Measurements from ENCODE around the gene FGD2. TPM values are rescaled to one million over a fixed set of nuclear protein-coding genes. Genes with fewer than 3 reads are reported as not detected.

The FGD2 gene
- polyA plus RNA-seq, 1 experiment = not detected

DNA sequence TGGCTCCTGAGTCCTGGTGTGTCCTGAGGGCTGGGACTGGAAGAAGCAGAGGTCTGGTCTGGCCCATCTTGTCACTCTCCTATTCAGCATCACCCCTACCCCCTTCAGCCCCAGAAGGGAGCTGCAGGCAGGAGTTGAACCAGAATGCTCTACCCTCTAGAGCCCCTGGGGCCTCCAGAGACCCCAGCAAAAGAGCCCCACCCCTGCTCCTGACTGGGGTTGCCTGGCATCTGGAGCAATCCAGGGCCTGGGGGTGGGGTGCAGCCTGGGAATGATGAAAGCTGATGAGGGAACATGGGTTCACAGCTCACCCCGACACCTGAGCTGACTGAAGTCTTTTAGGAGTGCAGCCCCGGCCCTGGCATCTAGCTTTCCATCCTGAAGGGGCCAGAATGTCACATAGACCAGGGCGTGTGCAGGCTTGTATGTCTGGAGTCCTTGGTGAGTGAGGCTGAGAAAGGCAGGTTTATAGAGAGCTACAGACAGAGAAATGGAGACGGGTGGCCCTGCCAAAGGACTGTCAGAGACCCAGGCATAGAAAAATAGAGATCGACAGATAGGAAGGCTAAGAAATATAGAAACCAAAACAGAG lies 12.2 kb downstream of the FGD2 start:
- H3K27me3 ChIP-seq (ENCODE audit: control insufficient read depth, insufficient read depth, low read length) = no peaks in the 10 kb centered on the region
- ChIA-PET POLR2A (no interaction called here), CTCF (interaction anchor here (0.7 to 20.1 kb wide), 66 partner anchors 11 to 401 kb away, joined by 3 to 588 read pairs (median 6); partner anchors contain the start of genes C6orf89, FGD2, MTCH1 and PPIL1)
- TF ChIP-seq, protein P1, sequence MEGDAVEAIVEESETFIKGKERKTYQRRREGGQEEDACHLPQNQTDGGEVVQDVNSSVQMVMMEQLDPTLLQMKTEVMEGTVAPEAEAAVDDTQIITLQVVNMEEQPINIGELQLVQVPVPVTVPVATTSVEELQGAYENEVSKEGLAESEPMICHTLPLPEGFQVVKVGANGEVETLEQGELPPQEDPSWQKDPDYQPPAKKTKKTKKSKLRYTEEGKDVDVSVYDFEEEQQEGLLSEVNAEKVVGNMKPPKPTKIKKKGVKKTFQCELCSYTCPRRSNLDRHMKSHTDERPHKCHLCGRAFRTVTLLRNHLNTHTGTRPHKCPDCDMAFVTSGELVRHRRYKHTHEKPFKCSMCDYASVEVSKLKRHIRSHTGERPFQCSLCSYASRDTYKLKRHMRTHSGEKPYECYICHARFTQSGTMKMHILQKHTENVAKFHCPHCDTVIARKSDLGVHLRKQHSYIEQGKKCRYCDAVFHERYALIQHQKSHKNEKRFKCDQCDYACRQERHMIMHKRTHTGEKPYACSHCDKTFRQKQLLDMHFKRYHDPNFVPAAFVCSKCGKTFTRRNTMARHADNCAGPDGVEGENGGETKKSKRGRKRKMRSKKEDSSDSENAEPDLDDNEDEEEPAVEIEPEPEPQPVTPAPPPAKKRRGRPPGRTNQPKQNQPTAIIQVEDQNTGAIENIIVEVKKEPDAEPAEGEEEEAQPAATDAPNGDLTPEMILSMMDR (IDR thresholded peaks at IDR 0.05; ENCODE audit: insufficient read depth, low read depth, low read length) = no peak
- no peaks in the 10 kb centered on the region for H3K36me3 ChIP-seq (ENCODE audit: control insufficient read depth, insufficient read depth, low read length)
- H3K4me3 ChIP-seq (ENCODE audit: low read depth, low read length) = no peak overlapping the region
- DNase-seq (ENCODE audit: low read depth) = no peak

DNA sequence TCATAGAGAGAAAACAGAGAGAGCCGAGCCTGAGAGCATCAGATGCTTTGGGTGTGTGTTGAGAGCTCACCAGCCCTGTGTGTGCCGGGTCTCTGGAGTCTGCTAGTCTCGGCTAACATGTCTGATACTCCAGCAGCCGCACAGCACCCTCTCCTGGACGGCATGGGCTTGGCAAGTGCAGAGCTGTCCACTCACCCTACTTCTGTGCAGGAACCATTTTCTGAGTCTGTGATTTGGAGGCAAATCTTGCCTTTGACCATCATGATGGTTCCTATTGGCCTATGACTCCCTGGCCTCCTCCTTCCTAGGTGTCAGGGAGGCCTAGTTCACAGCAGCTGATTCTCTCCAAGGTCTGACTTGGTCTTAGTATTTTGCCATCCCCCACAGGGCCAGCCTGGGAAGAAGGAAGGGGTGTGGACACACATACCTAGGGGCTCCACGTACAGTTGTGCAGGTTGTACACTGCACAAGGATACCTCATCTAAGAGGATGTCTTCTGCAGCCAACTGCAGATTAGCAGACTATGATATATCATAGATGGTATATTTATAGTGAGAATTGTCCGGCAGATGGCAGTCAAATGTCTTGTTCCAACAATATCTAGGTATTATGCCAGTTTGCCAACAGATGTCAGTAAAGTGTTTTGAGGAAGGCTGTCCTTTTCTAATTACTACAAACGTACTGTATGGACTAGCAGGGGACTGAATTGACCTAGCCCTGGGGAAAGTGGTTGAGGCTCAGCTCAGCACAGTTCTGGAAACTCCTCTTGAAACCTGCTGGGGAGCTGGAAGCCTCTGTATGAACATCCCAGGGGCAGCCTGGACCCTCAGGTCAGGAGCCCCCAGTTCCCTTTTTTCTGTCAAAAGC lies 13.0 kb downstream of the FGD2 start:
- peak; percentile 41 for DNase-seq (ENCODE audit: low read depth)
- TF ChIP-seq, protein P1 (IDR thresholded peaks at IDR 0.05; ENCODE audit: insufficient read depth, low read depth, low read length) = peak; percentile 97
- POLR2A ChIA-PET = interaction anchor here (0.5 kb wide), 1 partner anchor 192 kb away, joined by 3 read pairs; no protein-coding TSS in a partner anchor
- Histone ChIP-seq H3K4me3 (ENCODE audit: low read depth, low read length) (no peak overlapping the region), H3K36me3 (ENCODE audit: control insufficient read depth, insufficient read depth, low read length) (no peaks in the 10 kb centered on the region), H3K27me3 (ENCODE audit: control insufficient read depth, insufficient read depth, low read length) (no peaks in the 10 kb centered on the region)
- CTCF ChIA-PET = interaction anchor here (0.6 to 20.1 kb wide), 77 partner anchors 11 to 402 kb away, joined by 3 to 588 read pairs (median 5); partner anchors contain the start of genes C6orf89, FGD2, MTCH1 and PPIL1

DNA sequence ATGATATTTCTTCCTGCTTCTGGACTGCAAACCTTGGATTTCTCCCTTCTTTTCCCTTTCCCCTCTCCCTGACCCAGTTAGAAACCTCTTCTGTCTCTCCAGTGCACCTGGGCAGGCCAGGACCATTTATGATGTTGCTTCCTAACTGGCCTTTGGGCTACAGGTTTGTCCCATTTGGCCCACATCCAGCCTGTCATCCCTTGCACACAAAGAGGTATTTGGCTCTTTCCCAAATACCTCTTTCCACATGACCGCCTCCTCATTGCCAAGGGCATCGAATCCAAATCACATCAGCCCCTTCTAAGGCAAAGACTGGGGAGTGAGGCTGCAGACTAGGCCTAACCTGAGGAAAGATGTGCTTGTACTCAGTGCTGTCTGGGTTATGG lies 13.6 kb downstream of the FGD2 start:
- Histone ChIP-seq H3K27me3 (ENCODE audit: control insufficient read depth, insufficient read depth, low read length) (no peaks in the 10 kb centered on the region), H3K4me3 (ENCODE audit: low read depth, low read length) (no peak overlapping the region), H3K36me3 (ENCODE audit: control insufficient read depth, insufficient read depth, low read length) (no peaks in the 10 kb centered on the region)
- no peak for DNase-seq (ENCODE audit: low read depth)
- POLR2A ChIA-PET = no interaction called here
- CTCF ChIA-PET = interaction anchor here (0.6 to 20.1 kb wide), 40 partner anchors 10 to 258 kb away, joined by 3 to 588 read pairs (median 7); partner anchors contain the start of genes C6orf89, FGD2, MTCH1 and PIM1
- TF ChIP-seq, protein P1 (IDR thresholded peaks at IDR 0.05; ENCODE audit: insufficient read depth, low read depth, low read length) = no peak

DNA sequence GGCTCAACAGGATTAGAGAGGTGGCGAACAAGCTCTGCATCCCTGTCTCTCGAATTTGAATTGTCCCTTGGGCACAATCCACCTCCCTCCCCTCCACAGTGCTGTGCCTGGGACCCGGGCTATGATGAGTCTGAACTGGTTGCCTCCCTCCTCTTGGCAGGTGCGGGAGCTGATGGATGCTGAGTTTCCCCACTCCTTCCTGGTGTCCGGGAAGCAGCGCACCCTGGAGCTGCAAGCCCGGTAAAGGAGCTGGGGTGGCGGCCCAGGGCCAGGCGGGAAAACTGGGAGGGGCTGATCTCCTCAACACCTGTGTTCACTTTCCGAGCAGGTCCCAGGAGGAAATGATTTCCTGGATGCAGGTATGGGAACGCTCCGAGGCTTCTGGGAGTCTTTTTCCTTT lies 14.9 kb downstream of the FGD2 start:
- ChIA-PET POLR2A (no interaction called here), CTCF (interaction anchor here (0.8 to 20.1 kb wide), 17 partner anchors 9 to 267 kb away, joined by 3 to 588 read pairs (median 27); partner anchors contain the start of genes C6orf89 and FGD2)
- no peaks in the 10 kb centered on the region for H3K36me3 ChIP-seq (ENCODE audit: control insufficient read depth, insufficient read depth, low read length)
- H3K4me3 ChIP-seq (ENCODE audit: low read depth, low read length) = no peak overlapping the region
- no peak for DNase-seq (ENCODE audit: low read depth)
- TF ChIP-seq, protein P1 (IDR thresholded peaks at IDR 0.05; ENCODE audit: insufficient read depth, low read depth, low read length) = no peak
- no peaks in the 10 kb centered on the region for H3K27me3 ChIP-seq (ENCODE audit: control insufficient read depth, insufficient read depth, low read length)

DNA sequence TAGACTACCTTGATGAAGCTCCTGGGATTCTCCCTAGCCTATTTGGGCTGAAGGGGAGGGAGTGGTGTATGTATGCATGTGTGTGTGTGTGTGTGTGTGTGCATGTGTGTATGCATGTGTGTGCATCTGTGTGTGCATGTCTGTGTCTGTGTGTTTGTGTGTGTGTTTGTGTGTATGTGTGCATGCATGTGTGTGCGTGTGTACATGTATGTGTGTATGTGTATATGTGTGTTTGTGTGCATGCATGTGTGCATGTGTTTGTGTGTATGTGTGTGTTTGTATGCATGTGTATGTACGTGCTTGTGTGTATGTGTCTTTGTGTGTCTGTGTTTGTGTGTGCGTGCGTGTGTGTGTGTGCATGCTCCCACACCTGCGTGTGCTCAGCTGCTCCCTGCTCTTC lies 15.4 kb downstream of the FGD2 start:
- no peaks in the 10 kb centered on the region for H3K36me3 ChIP-seq (ENCODE audit: control insufficient read depth, insufficient read depth, low read length)
- H3K27me3 ChIP-seq (ENCODE audit: control insufficient read depth, insufficient read depth, low read length) = no peaks in the 10 kb centered on the region
- no peak overlapping the region for H3K4me3 ChIP-seq (ENCODE audit: low read depth, low read length)
- CTCF ChIA-PET = interaction anchor here (0.8 to 20.1 kb wide), 17 partner anchors 8 to 267 kb away, joined by 3 to 588 read pairs (median 27); partner anchors contain the start of genes C6orf89 and FGD2
- TF ChIP-seq, protein P1 (IDR thresholded peaks at IDR 0.05; ENCODE audit: insufficient read depth, low read depth, low read length) = no peak
- DNase-seq (ENCODE audit: low read depth) = no peak
- POLR2A ChIA-PET = no interaction called here

Data from BJ (cell line).